B cell (primary cell): ENCODE results near the gene DLG2. TPM values are rescaled to one million over a fixed set of nuclear protein-coding genes. Genes with fewer than 3 reads are reported as not detected.

Source experiments
- ATAC-seq: fragments of 200-7000 bp; cut with Tn5 transposase; one replicate; pipeline ENCODE4 v1.10.0; 2021; ENCODE audit warnings: low read depth, mild to moderate bottlenecking, moderate number of reproducible peaks, moderate library complexity
- CTCF ChIA-PET: fragments of 350-600 bp; sonication (Branson Sonifier 250); formaldehyde crosslinking; loops from one replicate; lab custom pipeline; 2021; ENCODE audit warnings: antibody characterized with exemption, inconsistent platforms; lab: Charles Lee
- POLR2A ChIA-PET: fragments of 350-600 bp; sonication (Branson Sonifier 250); formaldehyde crosslinking; loops from one replicate; lab custom pipeline; 2021; ENCODE audit warnings: antibody characterized with exemption; lab: Charles Lee
- DNase-seq: peaks from one replicate; pipeline ENCODE4 v3.0.0; 2013
- H2AFZ ChIP-seq: 2 replicates; pipeline ENCODE4 v1.6.1; 2012; ENCODE audit warnings: mild to moderate bottlenecking, low read depth, low read length; ENCODE audit not compliant: insufficient read depth, poor library complexity, severe bottlenecking
- H3K27ac ChIP-seq, 2 donors: 1 replicate in 1 of 2; 2 replicates in 1 of 2; pipeline ENCODE4 v1.5.1; 2012 to 2013; ENCODE audit warnings: low read length in 2 of 2, mild to moderate bottlenecking in 2 of 2, moderate library complexity in 1 of 2
- H3K27me3 ChIP-seq, 4 experiments: fragments of 200-600 bp in 1 of 4; sonication (generic) in 1 of 4; replicated peaks in 1 of 4; 1 replicate in 2 of 4; 2 replicates in 2 of 4; pipeline versions ENCODE4 v1.6.1 to v1.7.0; 2013 to 2016; ENCODE audit warnings: low read length in 3 of 4, mild to moderate bottlenecking in 2 of 4, mixed read lengths in 1 of 4, moderate library complexity in 1 of 4; ENCODE audit not compliant: insufficient read depth in 4 of 4, control insufficient read depth in 3 of 4; ENCODE audit errors: control extremely low read depth in 1 of 4
- H3K36me3 ChIP-seq, 2 experiments: replicated peaks in 1 of 2; 1 replicate in 1 of 2; 2 replicates in 1 of 2; pipeline versions ENCODE4 v1.6.1 to v1.7.1; 2013; ENCODE audit warnings: low read length in 1 of 2; ENCODE audit not compliant: insufficient read depth in 2 of 2, control insufficient read depth in 1 of 2; ENCODE audit errors: control extremely low read depth in 1 of 2, extremely low read depth in 1 of 2
- H3K4me1 ChIP-seq, 2 donors: fragments of 200-600 bp in 1 of 2; sonication (generic) in 1 of 2; 1 replicate in 1 of 2; 2 replicates in 1 of 2; pipeline versions ENCODE4 v1.5.1 to v1.6.1; 2013 to 2017; ENCODE audit warnings: low read length in 2 of 2; ENCODE audit not compliant: control insufficient read depth in 2 of 2, insufficient read depth in 2 of 2
- H3K4me2 ChIP-seq: replicated peaks from 2 replicates; pipeline ENCODE3; 2012; ENCODE audit warnings: mild to moderate bottlenecking, low read depth, low read length; ENCODE audit not compliant: poor library complexity, severe bottlenecking
- H3K4me3 ChIP-seq, 5 experiments: fragments of 200-600 bp in 1 of 5; sonication (generic) in 1 of 5; 1 replicate in 3 of 5; 2 replicates in 2 of 5; pipeline versions ENCODE4 v1.5.1 to v1.7.0; 2011 to 2016; ENCODE audit warnings: low read length in 4 of 5, mild to moderate bottlenecking in 4 of 5, low read depth in 2 of 5, control low read depth in 1 of 5, moderate library complexity in 1 of 5; ENCODE audit not compliant: insufficient read depth in 1 of 5; ENCODE audit errors: control extremely low read depth in 1 of 5, extremely low read depth in 1 of 5
- H3K79me2 ChIP-seq: fragments of 200-600 bp; sonication (generic); one replicate; pipeline ENCODE4 v1.6.0; 2016; ENCODE audit warnings: low read length; ENCODE audit not compliant: control insufficient read depth, insufficient read depth
- H3K9ac ChIP-seq: fragments of 200-600 bp; sonication (generic); 2 replicates; pipeline ENCODE4 v1.6.1; 2017; ENCODE audit warnings: mild to moderate bottlenecking, low read length, moderate library complexity
- H3K9me3 ChIP-seq, 3 donors: one replicate each; pipeline versions ENCODE4 v1.6.1 to v1.7.1; 2013; ENCODE audit warnings: low read length in 2 of 3; ENCODE audit not compliant: control insufficient read depth in 2 of 3, insufficient read depth in 1 of 3; ENCODE audit errors: control extremely low read depth in 1 of 3
- H4K20me1 ChIP-seq: 2 replicates; pipeline ENCODE4 v1.6.0; 2012; ENCODE audit warnings: mild to moderate bottlenecking, low read length; ENCODE audit not compliant: insufficient read depth, control insufficient read depth, poor library complexity, severe bottlenecking
- H3K27ac Mint-ChIP-seq: one replicate; pipeline ENCODE4 v1.8.0; 2021; ENCODE audit warnings: mixed read lengths
- H3K27me3 Mint-ChIP-seq: one replicate; pipeline ENCODE4 v1.8.0; 2021; ENCODE audit warnings: mixed read lengths
- H3K4me1 Mint-ChIP-seq: one replicate; pipeline ENCODE4 v1.8.0; 2021; ENCODE audit warnings: mixed read lengths
- H3K4me3 Mint-ChIP-seq: one replicate; pipeline ENCODE4 v1.8.0; 2021; ENCODE audit warnings: mixed read lengths
- H3K9me3 Mint-ChIP-seq: one replicate; pipeline ENCODE4 v1.8.0; 2022; ENCODE audit warnings: mixed read lengths; ENCODE audit not compliant: insufficient read depth
- EZH2 ChIP-seq: IDR thresholded peaks from 2 replicates; pipeline ENCODE4 v1.6.1; 2012; ENCODE audit warnings: borderline replicate concordance, low read depth, mild to moderate bottlenecking, moderate library complexity, low read length; ENCODE audit not compliant: insufficient read depth, poor library complexity, severe bottlenecking
- WGBS: methylation state at CpG from one replicate; pipeline ENCODE4 v1.1.5; 2013; ENCODE audit warnings: missing lambda C conversion rate; ENCODE audit not compliant: insufficient coverage; 5-methylcytosine and 5-hydroxymethylcytosine counted together
- intact Hi-C: fragments of 100-400 bp; cut with micrococcal nuclease; formaldehyde crosslinking; loops from one replicate; pipeline ENCODE4 v1.10.0; 2022
- polyA plus RNA-seq: library from polyadenylated mRNA; depleted of rRNA; stranded (reverse); fragments of >200 nt; gene quantifications from 2 replicates; pipeline ENCODE4 v1.2.3, GENCODE V29; 2012
- total RNA-seq, 2 donors: library from RNA; stranded (reverse); fragments of 120-200 nt in 1 of 2; gene quantifications; 1 replicate in 1 of 2; 2 replicates in 1 of 2; pipeline versions ENCODE4 v1.2.3 to v1.2.4, GENCODE V29; 2013 to 2022
- TF ChIP-seq, protein P1 (sequence below): fragments of 200-600 bp; IDR thresholded peaks from one replicate; pipeline ENCODE4 v1.8.0; 2022; ENCODE audit warnings: antibody characterized with exemption, mild to moderate bottlenecking

Gene DLG2
- total and polyA plus RNA-seq, 2 donors (not counting 1 experiment from before 2014, with no cell fraction given), result 0.54 to 5.4 TPM

DNA sequence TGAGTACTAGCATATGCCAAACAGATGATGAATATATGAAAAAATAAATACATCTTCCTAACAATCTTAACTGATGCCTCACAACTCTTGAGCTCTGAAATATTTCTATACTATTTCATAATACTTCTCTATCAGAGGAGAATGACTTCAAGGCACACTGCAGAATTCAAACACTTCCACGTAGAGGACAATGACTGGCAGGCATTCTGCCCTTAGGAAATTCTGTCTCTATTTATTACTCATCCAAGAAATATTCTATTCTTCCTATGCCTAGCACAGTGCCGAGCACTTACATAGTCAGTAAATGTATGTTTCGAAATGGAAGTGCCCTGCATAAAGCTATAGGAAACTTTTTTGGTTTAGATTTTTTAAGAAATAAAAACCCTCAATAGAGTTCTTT lies 809.1 kb downstream of the DLG2 start:
- Histone ChIP-seq H3K79me2 (no peaks in the 10 kb centered on the region), H3K4me2 (no peak overlapping the region), H4K20me1 (no peaks in the 10 kb centered on the region), H3K27ac (no peak overlapping the region), H3K4me3 (no peak overlapping the region), H3K4me1 (no peaks in the 10 kb centered on the region), H3K27me3 (no peaks in the 10 kb centered on the region), H3K9ac (no peak overlapping the region), H3K9me3 (no peaks in the 10 kb centered on the region), H2AFZ (no peak overlapping the region), H3K36me3 (no peaks in the 10 kb centered on the region)
- H3K4me3 Mint-ChIP-seq, result no peak overlapping the region
- WGBS, result no CpG with 5 or more reads among the region's 3 CpGs
- POLR2A ChIA-PET, result no interaction called here
- intact Hi-C loops, result no loop called here
- no peak overlapping the region for H3K27ac Mint-ChIP-seq
- peaks cover 2% of the 10 kb centered on the region for H3K4me1 Mint-ChIP-seq
- no peaks in the 10 kb centered on the region for H3K27me3 Mint-ChIP-seq
- DNase-seq (no peak), ATAC-seq (no peak)
- CTCF ChIA-PET, result interaction anchor here (0.6 kb wide), 1 partner anchor 259 kb away, joined by 3 read pairs; no protein-coding TSS in a partner anchor
- TF ChIP-seq, protein P1, sequence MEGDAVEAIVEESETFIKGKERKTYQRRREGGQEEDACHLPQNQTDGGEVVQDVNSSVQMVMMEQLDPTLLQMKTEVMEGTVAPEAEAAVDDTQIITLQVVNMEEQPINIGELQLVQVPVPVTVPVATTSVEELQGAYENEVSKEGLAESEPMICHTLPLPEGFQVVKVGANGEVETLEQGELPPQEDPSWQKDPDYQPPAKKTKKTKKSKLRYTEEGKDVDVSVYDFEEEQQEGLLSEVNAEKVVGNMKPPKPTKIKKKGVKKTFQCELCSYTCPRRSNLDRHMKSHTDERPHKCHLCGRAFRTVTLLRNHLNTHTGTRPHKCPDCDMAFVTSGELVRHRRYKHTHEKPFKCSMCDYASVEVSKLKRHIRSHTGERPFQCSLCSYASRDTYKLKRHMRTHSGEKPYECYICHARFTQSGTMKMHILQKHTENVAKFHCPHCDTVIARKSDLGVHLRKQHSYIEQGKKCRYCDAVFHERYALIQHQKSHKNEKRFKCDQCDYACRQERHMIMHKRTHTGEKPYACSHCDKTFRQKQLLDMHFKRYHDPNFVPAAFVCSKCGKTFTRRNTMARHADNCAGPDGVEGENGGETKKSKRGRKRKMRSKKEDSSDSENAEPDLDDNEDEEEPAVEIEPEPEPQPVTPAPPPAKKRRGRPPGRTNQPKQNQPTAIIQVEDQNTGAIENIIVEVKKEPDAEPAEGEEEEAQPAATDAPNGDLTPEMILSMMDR, result no peak
- TF ChIP-seq EZH2, result no peak
- no peaks in the 10 kb centered on the region for H3K9me3 Mint-ChIP-seq

DNA sequence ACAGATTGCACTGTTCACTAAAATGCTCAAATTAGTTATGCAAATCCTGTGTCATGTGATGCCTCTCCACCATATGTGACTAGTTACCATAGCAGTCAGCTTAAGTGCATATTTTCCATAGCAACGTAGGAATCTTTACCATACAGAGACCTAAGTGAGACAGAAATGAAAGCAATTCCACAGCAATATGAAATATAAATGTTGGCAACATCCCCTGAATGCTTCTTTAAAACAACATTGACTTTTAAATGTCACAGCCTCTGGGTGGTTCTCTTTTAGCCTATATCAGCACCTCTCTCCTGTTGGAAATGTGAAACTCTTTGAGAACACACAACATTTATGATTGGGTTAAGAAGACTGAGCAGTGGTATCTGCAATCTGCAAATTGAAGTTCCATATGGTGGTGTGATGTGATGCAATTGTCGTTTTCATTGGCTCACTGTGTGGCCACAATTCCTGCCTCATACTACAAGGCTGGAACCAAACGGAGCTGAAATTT lies 814.6 kb downstream of the DLG2 start:
- no peak overlapping the region for H3K27ac Mint-ChIP-seq
- TF ChIP-seq, protein P1, result no peak
- TF ChIP-seq EZH2, result no peak
- ATAC-seq, result no peak
- Histone ChIP-seq H3K4me1 (no peaks in the 10 kb centered on the region), H2AFZ (no peak overlapping the region), H3K9ac (no peak overlapping the region), H3K4me3 (no peak overlapping the region), H3K27ac (no peak overlapping the region), H3K9me3 (no peaks in the 10 kb centered on the region), H3K79me2 (no peaks in the 10 kb centered on the region), H3K27me3 (no peaks in the 10 kb centered on the region), H3K36me3 (no peaks in the 10 kb centered on the region), H4K20me1 (no peaks in the 10 kb centered on the region), H3K4me2 (no peak overlapping the region)
- peaks cover 3% of the 10 kb centered on the region for H3K4me1 Mint-ChIP-seq
- ChIA-PET CTCF (no interaction called here), POLR2A (no interaction called here)
- H3K4me3 Mint-ChIP-seq, result no peak overlapping the region
- intact Hi-C loops, result no loop called here
- no peaks in the 10 kb centered on the region for H3K9me3 Mint-ChIP-seq
- WGBS, result no CpG with 5 or more reads among the region's 3 CpGs
- DNase-seq, result no peak
- H3K27me3 Mint-ChIP-seq, result no peaks in the 10 kb centered on the region
